Subcutaneous abdominal adipose tissue (tissue), 5 donors: ENCODE results near the gene CIITA.

Experiments
- H3K27ac ChIP-seq: one replicate; pipeline ENCODE4 v1.7.0; 2013; ENCODE audit warnings: low read depth, mild to moderate bottlenecking, inconsistent platforms, low read length, moderate library complexity
- H3K27me3 ChIP-seq, 5 donors: one replicate each; pipeline ENCODE4 v1.7.0; 2013; ENCODE audit warnings: low read length in 5 of 5, inconsistent platforms in 1 of 5; ENCODE audit not compliant: control insufficient read depth in 5 of 5, insufficient read depth in 4 of 5
- H3K36me3 ChIP-seq, 5 donors: one replicate each; pipeline ENCODE4 v1.7.0; 2013; ENCODE audit warnings: low read length in 5 of 5; ENCODE audit not compliant: control insufficient read depth in 5 of 5, insufficient read depth in 5 of 5
- H3K4me1 ChIP-seq, 5 donors: one replicate each; pipeline ENCODE4 v1.7.0; 2013; ENCODE audit warnings: low read length in 5 of 5, mild to moderate bottlenecking in 3 of 5, moderate library complexity in 1 of 5; ENCODE audit not compliant: control insufficient read depth in 5 of 5, insufficient read depth in 5 of 5
- H3K4me3 ChIP-seq, 5 donors: one replicate each; pipeline ENCODE4 v1.7.0; 2013; ENCODE audit warnings: low read length in 5 of 5, low read depth in 1 of 5
- H3K9ac ChIP-seq, 5 donors: one replicate each; pipeline ENCODE4 v1.7.0; 2013; ENCODE audit warnings: low read length in 5 of 5, mild to moderate bottlenecking in 4 of 5, moderate library complexity in 3 of 5
- H3K9me3 ChIP-seq, 5 donors: one replicate each; pipeline ENCODE4 v1.7.0; 2013; ENCODE audit warnings: low read length in 5 of 5; ENCODE audit not compliant: control insufficient read depth in 5 of 5
- donor health status: healthy.
- donor health status: healthy.
- donor health status: healthy.
- donor health status: healthy.
- donor health status: healthy.

CIITA gene

GRCh38 chr16:10878644-10879501 is 1.9 kb downstream of the CIITA start:
- H3K4me1 ChIP-seq: peaks cover 4 to 63% (median 32%) of the 10 kb centered on the region in 5 donors
- peak overlapping the region; percentile 74 for H3K27ac ChIP-seq
- peaks cover 0 to 20% (median 8%) of the 10 kb centered on the region in 5 donors for H3K27me3 ChIP-seq
- H3K36me3 ChIP-seq: peaks cover 0 to 5% (median 0%) of the 10 kb centered on the region in 5 donors
- H3K9me3 ChIP-seq: no peaks in the 10 kb centered on the region
- peak overlapping the region; percentile 67 to 82 (median 77) for H3K4me3 ChIP-seq
- peak overlapping the region in 3 of 5 donors; percentile 63 to 79 (median 72) for H3K9ac ChIP-seq

- H3K9ac ChIP-seq: peak overlapping the region in 4 of 5 donors; percentile 26 to 79 (median 68)
- peaks cover 0 to 6% (median 0%) of the 10 kb centered on the region in 5 donors for H3K36me3 ChIP-seq
- H3K4me1 ChIP-seq: peaks cover 4 to 69% (median 36%) of the 10 kb centered on the region in 5 donors
- H3K9me3 ChIP-seq: no peaks in the 10 kb centered on the region
- H3K27me3 ChIP-seq: peaks cover 0 to 16% (median 8%) of the 10 kb centered on the region in 5 donors
- H3K27ac ChIP-seq: peak overlapping the region; percentile 74
- H3K4me3 ChIP-seq: peak overlapping the region; percentile 67 to 82 (median 77)
These were observed 2.9 kb downstream of the CIITA start for GRCh38 chr16:10879681-10880589.

- Histone ChIP-seq H3K4me1 (peaks cover 4 to 77% (median 40%) of the 10 kb centered on the region in 5 donors), H3K4me3 (peak overlapping the region in 4 of 5 donors; percentile 25 to 82 (median 72)), H3K27ac (peak overlapping the region; percentile 74)
These were observed 3.8 kb downstream of the CIITA start for GRCh38 chr16:10880594-10881452.

GRCh38 chr16:10881479-10882030 is 4.6 kb downstream of the CIITA start:
- Histone ChIP-seq H3K9me3 (no peaks in the 10 kb centered on the region), H3K36me3 (peaks cover 0 to 6% (median 0%) of the 10 kb centered on the region in 5 donors), H3K27ac (no peak overlapping the region), H3K27me3 (peaks cover 0 to 16% (median 6%) of the 10 kb centered on the region in 5 donors), H3K9ac (peak overlapping the region in 1 of 5 donors; percentile 6), H3K4me1 (peaks cover 4 to 82% (median 40%) of the 10 kb centered on the region in 5 donors), H3K4me3 (no peak overlapping the region)

More at GRCh38 chr16:10880594-10881452, 3.8 kb downstream of the CIITA start:
- peak overlapping the region in 1 of 5 donors; percentile 6 for H3K9ac ChIP-seq
- H3K36me3 ChIP-seq: peaks cover 0 to 6% (median 0%) of the 10 kb centered on the region in 5 donors
- H3K27me3 ChIP-seq: peaks cover 0 to 16% (median 6%) of the 10 kb centered on the region in 5 donors
- H3K9me3 ChIP-seq: no peaks in the 10 kb centered on the region

- no peak overlapping the region for H3K9ac ChIP-seq
- H3K27ac ChIP-seq: no peak overlapping the region
- peaks cover 0 to 10% (median 5%) of the 10 kb centered on the region in 5 donors for H3K27me3 ChIP-seq
- no peak overlapping the region for H3K4me3 ChIP-seq
- H3K36me3 ChIP-seq: peaks cover 0 to 6% (median 0%) of the 10 kb centered on the region in 5 donors
- no peaks in the 10 kb centered on the region for H3K9me3 ChIP-seq
- H3K4me1 ChIP-seq: peaks cover 4 to 75% (median 33%) of the 10 kb centered on the region in 5 donors
These were observed 6.0 kb downstream of the CIITA start for GRCh38 chr16:10883004-10883403.

- Histone ChIP-seq H3K27me3 (peaks cover 0 to 3% (median 0%) of the 10 kb centered on the region in 5 donors), H3K4me1 (peaks cover 0 to 63% (median 19%) of the 10 kb centered on the region in 5 donors), H3K9ac (no peak overlapping the region), H3K9me3 (no peaks in the 10 kb centered on the region), H3K4me3 (no peak overlapping the region), H3K27ac (no peak overlapping the region), H3K36me3 (peaks cover 0 to 7% (median 0%) of the 10 kb centered on the region in 5 donors)
These were observed 8.2 kb downstream of the CIITA start for GRCh38 chr16:10885246-10885645.

- no peak overlapping the region for H3K9ac ChIP-seq
- H3K36me3 ChIP-seq: peaks cover 0 to 7% (median 0%) of the 10 kb centered on the region in 5 donors
- no peaks in the 10 kb centered on the region for H3K9me3 ChIP-seq
- H3K4me1 ChIP-seq: peaks cover 0 to 50% (median 14%) of the 10 kb centered on the region in 5 donors
- no peak overlapping the region for H3K4me3 ChIP-seq
- H3K27ac ChIP-seq: no peak overlapping the region
- peaks cover 0 to 3% (median 0%) of the 10 kb centered on the region in 5 donors for H3K27me3 ChIP-seq
These were observed 11.4 kb downstream of the CIITA start for GRCh38 chr16:10888320-10888937.

GRCh38 chr16:10889855-10890254 is 12.9 kb downstream of the CIITA start:
- H3K27me3 ChIP-seq: peaks cover 0 to 3% (median 0%) of the 10 kb centered on the region in 5 donors
- H3K27ac ChIP-seq: no peak overlapping the region
- peaks cover 0 to 3% (median 0%) of the 10 kb centered on the region in 5 donors for H3K36me3 ChIP-seq
- no peaks in the 10 kb centered on the region for H3K9me3 ChIP-seq
- no peak overlapping the region for H3K9ac ChIP-seq
- peaks cover 0 to 44% (median 13%) of the 10 kb centered on the region in 5 donors for H3K4me1 ChIP-seq
- no peak overlapping the region for H3K4me3 ChIP-seq
